Spleen (tissue), 11 donors: ENCODE data around the gene NOSIP. TPM values are rescaled to one million over a fixed set of nuclear protein-coding genes. Genes with fewer than 3 reads are reported as not detected.

Experiments
- DNase-seq: peaks from one replicate; pipeline ENCODE4 v3.0.0-alpha.2; 2020
- H3K27ac ChIP-seq, 8 donors: fragments of 200-600 bp; sonication (generic) in 7 of 8; 1 replicate in 4 of 8; 2 replicates in 4 of 8; pipeline versions ENCODE4 v1.5.0 to v1.8.0; 2016 to 2021; ENCODE audit warnings: inconsistent platforms in 4 of 8, mild to moderate bottlenecking in 4 of 8, moderate library complexity in 1 of 8
- H3K27me3 ChIP-seq, 7 donors: fragments of 200-600 bp; sonication (generic) in 6 of 7; replicated peaks in 1 of 7; 1 replicate in 4 of 7; 2 replicates in 3 of 7; pipeline versions ENCODE4 v1.5.0 to v1.8.0; 2016 to 2021; ENCODE audit warnings: inconsistent platforms in 3 of 7, mild to moderate bottlenecking in 1 of 7
- H3K36me3 ChIP-seq, 6 donors: fragments of 200-600 bp; sonication (generic) in 5 of 6; 1 replicate in 4 of 6; 2 replicates in 2 of 6; pipeline versions ENCODE4 v1.5.0 to v1.8.0; 2016 to 2021; ENCODE audit warnings: inconsistent platforms in 2 of 6
- H3K4me1 ChIP-seq, 6 donors: fragments of 200-600 bp; sonication (generic) in 5 of 6; 1 replicate in 3 of 6; 2 replicates in 3 of 6; pipeline versions ENCODE4 v1.5.0 to v1.8.0; 2016 to 2021; ENCODE audit warnings: inconsistent platforms in 3 of 6
- H3K4me3 ChIP-seq, 8 donors: fragments of 200-600 bp; sonication (generic) in 7 of 8; 1 replicate in 4 of 8; 2 replicates in 4 of 8; pipeline versions ENCODE4 v1.5.0 to v1.8.0; 2016 to 2021; ENCODE audit warnings: inconsistent platforms in 4 of 8, mild to moderate bottlenecking in 4 of 8, moderate library complexity in 2 of 8
- H3K9me3 ChIP-seq, 8 donors: fragments of 200-600 bp; sonication (generic) in 7 of 8; 1 replicate in 4 of 8; 2 replicates in 4 of 8; pipeline versions ENCODE4 v1.5.0 to v1.8.0; 2016 to 2021; ENCODE audit warnings: inconsistent platforms in 4 of 8
- CTCF ChIP-seq, 11 experiments: fragments of 200-600 bp in 7 of 11; fragments of 450-650 bp in 4 of 11; sonication (generic) in 4 of 11; IDR thresholded peaks in 8 of 11; conservative IDR thresholded peaks in 3 of 11; 1 replicate in 7 of 11; 2 replicates in 4 of 11; pipeline versions ENCODE4 v1.4.0 to v1.8.0; 2016 to 2021; ENCODE audit warnings: antibody characterized with exemption in 11 of 11, inconsistent platforms in 4 of 11, mild to moderate bottlenecking in 1 of 11
- POLR2A ChIP-seq, 3 donors: fragments of 450-650 bp; IDR thresholded peaks; one replicate each; pipeline ENCODE4 v1.5.1; 2017; ENCODE audit warnings: antibody characterized with exemption in 3 of 3, mild to moderate bottlenecking in 1 of 3
- POLR2AphosphoS5 ChIP-seq, 3 donors: sonication (generic); formaldehyde crosslinking; IDR thresholded peaks; one replicate each; pipeline ENCODE4 v1.5.1; 2017; ENCODE audit warnings: antibody characterized with exemption in 3 of 3
- WGBS, 5 donors: extraction: QIAGEN DNeasy Blood & Tissue Kit in 3 of 5; methylation state at CpG; one replicate each; pipeline versions ENCODE4 v1.1.5 to v1.1.7; 2013 to 2018; 5-methylcytosine and 5-hydroxymethylcytosine counted together
- intact Hi-C: fragments of 100-400 bp; cut with DNase I; formaldehyde crosslinking; loops from one replicate; pipeline ENCODE4 v1.15.0; 2023; ENCODE audit warnings: low total_unique reads
- polyA plus RNA-seq, 3 donors: library from polyadenylated mRNA; stranded (reverse); fragments of 200-250 nt; gene quantifications; one replicate each; pipeline ENCODE4 v1.2.1, GENCODE V29; 2013
- total RNA-seq, 7 donors: library from RNA; depleted of rRNA in 3 of 7; stranded (reverse); fragments of >200 nt in 3 of 7; fragmentation: NEBNext Ultra II Directional in 4 of 7; extraction: Animal tissue kit (Norgen Biotek cat#: 25700) in 4 of 7; gene quantifications; one replicate each; pipeline versions ENCODE4 v1.1.0 to v1.2.1, GENCODE V29; 2016 to 2021
- donor health status: healthy with polysubstance abuse.
- donor health status: DM: no; HTN: no; CAD: no; lungs with moderate emphysema.
- donor health status: DM: no; HTN: no; CAD: no.
- donor health status: Bipolar disorder and iron deficiency.
- donor health status: healthy.
- donor health status: DM: no; HTN: no; CAD: no.
- donor health status: DM: yes; HTN: yes; CAD: no.

Gene NOSIP
- total and polyA plus RNA-seq, 10 donors: 58.6 to 152 (median 71.7) TPM

GRCh38 chr19:49564616-49565045 is 15.7 kb downstream of the NOSIP start:
- Histone ChIP-seq H3K9me3 (no peaks in the 10 kb centered on the region), H3K4me1 (peaks cover 16 to 100% (median 86%) of the 10 kb centered on the region in 6 donors), H3K4me3 (no peak overlapping the region), H3K27me3 (no peaks in the 10 kb centered on the region), H3K36me3 (peaks cover 0 to 40% (median 4%) of the 10 kb centered on the region in 6 donors), H3K27ac (peak overlapping the region in 6 of 8 donors; percentile 0 to 76 (median 47))
- TF ChIP-seq CTCF (IDR thresholded peaks at IDR 0.05 in 8 of 11, conservative IDR thresholded peaks at IDR 0.05 in 3 of 11) (no peak), POLR2AphosphoS5 (IDR thresholded peaks at IDR 0.05) (no peak), POLR2A (IDR thresholded peaks at IDR 0.05) (no peak)
- whole genome bisulfite sequencing, 5 donors: 83 to 90% (median 87%) methylated on average over 6 of the region's 6 CpGs
- intact Hi-C loops: loop anchor here (5.0 kb wide), 1 partner anchor 57 kb away; no protein-coding TSS in a partner anchor
- no peak for DNase-seq

GRCh38 chr19:49560358-49560900 is 19.9 kb downstream of the NOSIP start:
- Histone ChIP-seq H3K4me3 (peak overlapping the region in 4 of 8 donors; percentile 10 to 55 (median 26)), H3K27ac (peak overlapping the region; percentile 23 to 85 (median 59)), H3K27me3 (no peaks in the 10 kb centered on the region), H3K9me3 (no peaks in the 10 kb centered on the region), H3K36me3 (peaks cover 0 to 82% (median 42%) of the 10 kb centered on the region in 6 donors), H3K4me1 (peaks cover 19 to 95% (median 59%) of the 10 kb centered on the region in 6 donors)
- 35 to 55% (median 38%) methylated on average over 15 of the region's 15 CpGs for WGBS, 5 donors
- TF ChIP-seq CTCF (IDR thresholded peaks at IDR 0.05 in 8 of 11, conservative IDR thresholded peaks at IDR 0.05 in 3 of 11) (no peak), POLR2AphosphoS5 (IDR thresholded peaks at IDR 0.05) (peak; percentile 39 to 60 (median 53))
- intact Hi-C loops: no loop called here
- DNase-seq: no peak

- Histone ChIP-seq H3K4me3 (peak overlapping the region in 4 of 8 donors; percentile 10 to 55 (median 26)), H3K4me1 (peaks cover 24 to 95% (median 59%) of the 10 kb centered on the region in 6 donors)
Observed at GRCh38 chr19:49559928-49560327, 20.4 kb downstream of the NOSIP start.

More at GRCh38 chr19:49559928-49560327, 20.4 kb downstream of the NOSIP start:
- peaks cover 0 to 87% (median 45%) of the 10 kb centered on the region in 6 donors for H3K36me3 ChIP-seq
- H3K9me3 ChIP-seq: no peaks in the 10 kb centered on the region
- H3K27ac ChIP-seq: peak overlapping the region in 7 of 8 donors; percentile 44 to 85 (median 60)
- DNase-seq: no peak
- H3K27me3 ChIP-seq: no peaks in the 10 kb centered on the region
- WGBS, 5 donors: 68 to 86% (median 82%) methylated on average over 11 to 15 of the region's 15 CpGs
- TF ChIP-seq POLR2A (IDR thresholded peaks at IDR 0.05) (no peak), POLR2AphosphoS5 (IDR thresholded peaks at IDR 0.05) (no peak), CTCF (IDR thresholded peaks at IDR 0.05 in 8 of 11, conservative IDR thresholded peaks at IDR 0.05 in 3 of 11) (no peak)
- intact Hi-C loops: no loop called here
